Adipocyte (in vitro differentiated cells): Measurements from ENCODE around the gene MCRIP1.
"Not testable (repeated sequence)": the region's sequence is repeated elsewhere in the genome, so short reads cannot be mapped to it uniquely, and the experiment has no call there.

Source experiments
- DNase-seq: peaks from one replicate; pipeline ENCODE4 v3.0.0-alpha.2; 2015; ENCODE audit warnings: low read depth
- H3K27me3 ChIP-seq: replicated peaks from 2 replicates; pipeline ENCODE4 v1.7.0; 2013; ENCODE audit warnings: mild to moderate bottlenecking, low read length, moderate library complexity; ENCODE audit not compliant: control insufficient read depth, insufficient read depth
- H3K36me3 ChIP-seq: 2 replicates; pipeline ENCODE4 v1.7.0; 2013; ENCODE audit warnings: low read length, mild to moderate bottlenecking, moderate library complexity; ENCODE audit not compliant: control insufficient read depth, insufficient read depth, severe bottlenecking
- H3K4me1 ChIP-seq: 2 replicates; pipeline ENCODE4 v1.7.0; 2013; ENCODE audit warnings: mild to moderate bottlenecking, low read length, moderate library complexity; ENCODE audit not compliant: control insufficient read depth, insufficient read depth
- H3K4me3 ChIP-seq: 2 replicates; pipeline ENCODE4 v1.7.0; 2013; ENCODE audit warnings: mild to moderate bottlenecking, low read length, moderate library complexity
- H3K9ac ChIP-seq: 2 replicates; pipeline ENCODE4 v1.7.0; 2013; ENCODE audit warnings: mild to moderate bottlenecking, low read length, moderate library complexity
- H3K9me3 ChIP-seq: 2 replicates; pipeline ENCODE4 v1.7.0; 2013; ENCODE audit warnings: mild to moderate bottlenecking, low read length, moderate library complexity; ENCODE audit not compliant: control insufficient read depth

The MCRIP1 gene

DNA sequence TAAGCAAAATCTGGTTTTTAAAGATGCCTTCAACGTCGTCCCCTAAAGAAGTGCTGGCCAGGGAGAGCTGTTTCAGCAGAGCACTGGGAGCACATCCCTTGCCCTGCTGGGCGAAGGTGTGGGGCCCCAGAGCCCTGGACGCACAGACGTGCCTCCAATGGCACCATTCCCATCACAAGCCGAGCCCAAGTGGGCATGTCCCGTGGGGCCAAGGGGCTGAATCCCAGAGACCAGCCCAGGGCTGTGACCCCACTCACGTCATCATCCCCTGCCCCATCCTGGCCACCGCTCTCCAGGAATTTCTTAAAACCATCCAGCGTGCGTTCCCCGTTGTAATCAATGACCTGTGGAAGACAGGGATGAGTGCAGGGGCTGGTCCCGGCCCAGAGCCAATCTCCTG is 11.8 kb upstream of the MCRIP1 start:
- no peak for DNase-seq
- peaks cover 5% of the 10 kb centered on the region for H3K4me1 ChIP-seq
- no peak overlapping the region for H3K4me3 ChIP-seq
- H3K9me3 ChIP-seq: no peaks in the 10 kb centered on the region
- H3K9ac ChIP-seq: no peak overlapping the region
- no peaks in the 10 kb centered on the region for H3K27me3 ChIP-seq
- H3K36me3 ChIP-seq: peaks cover 71% of the 10 kb centered on the region

DNA sequence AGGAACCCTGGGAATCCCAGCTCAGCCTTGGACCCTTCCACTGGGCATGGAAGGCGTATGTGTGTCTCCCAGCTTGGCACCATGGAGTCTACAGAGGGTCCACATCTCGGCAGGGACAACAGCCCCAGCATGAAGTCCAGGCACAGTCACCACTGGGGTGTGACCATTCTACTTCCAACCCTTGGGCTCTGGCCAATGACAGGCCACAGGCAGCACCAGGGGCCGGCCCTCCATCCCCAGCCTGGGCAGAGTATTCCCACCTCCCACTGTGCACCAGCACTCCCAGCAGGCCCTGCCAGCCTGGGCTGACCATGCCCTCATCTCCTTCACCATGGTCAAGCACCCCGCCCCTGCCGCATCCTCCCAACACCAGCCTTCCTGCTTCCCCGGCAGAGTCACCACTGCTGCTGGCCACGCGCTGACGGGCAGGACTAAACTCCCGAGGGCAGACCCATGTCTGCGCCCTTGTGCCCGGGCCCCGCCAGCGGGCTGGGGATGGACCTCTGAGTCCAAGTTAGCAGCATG is 11.3 kb upstream of the MCRIP1 start:
- Histone ChIP-seq H3K27me3 (no peaks in the 10 kb centered on the region), H3K4me1 (peaks cover 5% of the 10 kb centered on the region), H3K9me3 (no peaks in the 10 kb centered on the region), H3K36me3 (peaks cover 66% of the 10 kb centered on the region), H3K9ac (no peak overlapping the region), H3K4me3 (no peak overlapping the region)
- DNase-seq: no peak

DNA sequence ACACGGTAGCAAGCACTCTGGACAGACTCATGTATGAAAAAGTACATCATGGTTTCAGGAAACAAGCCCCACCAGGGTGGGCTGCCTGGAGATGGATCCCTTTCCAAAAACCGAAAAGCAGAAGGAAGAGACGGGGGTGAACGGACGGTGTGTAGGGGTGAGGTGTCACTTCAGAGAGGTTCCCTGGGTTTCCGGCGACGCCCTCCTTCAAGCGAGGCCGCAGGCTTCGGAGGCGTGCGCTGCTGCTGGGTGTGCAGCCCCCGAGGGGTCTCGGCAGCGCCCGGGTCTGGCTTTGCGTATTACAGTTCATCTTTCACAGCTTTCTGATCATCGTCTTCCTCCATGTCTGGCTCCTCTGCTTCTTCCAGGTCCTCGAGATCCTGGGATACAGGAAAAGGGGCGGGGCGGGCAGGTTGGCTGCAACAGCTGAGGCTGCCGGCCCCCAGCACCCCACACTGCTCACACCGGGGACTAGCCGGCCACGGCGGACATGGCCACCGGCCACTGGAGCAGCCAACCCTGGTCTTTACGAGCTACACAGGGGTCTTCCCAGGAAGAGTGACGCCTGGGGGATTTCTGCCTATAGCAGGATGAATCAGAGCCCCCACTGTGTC is 10.7 kb upstream of the MCRIP1 start:
- no peak overlapping the region for H3K4me3 ChIP-seq
- DNase-seq: no peak
- no peaks in the 10 kb centered on the region for H3K27me3 ChIP-seq
- H3K36me3 ChIP-seq: peaks cover 62% of the 10 kb centered on the region
- H3K9me3 ChIP-seq: no peaks in the 10 kb centered on the region
- no peak overlapping the region for H3K9ac ChIP-seq
- H3K4me1 ChIP-seq: peaks cover 5% of the 10 kb centered on the region

DNA sequence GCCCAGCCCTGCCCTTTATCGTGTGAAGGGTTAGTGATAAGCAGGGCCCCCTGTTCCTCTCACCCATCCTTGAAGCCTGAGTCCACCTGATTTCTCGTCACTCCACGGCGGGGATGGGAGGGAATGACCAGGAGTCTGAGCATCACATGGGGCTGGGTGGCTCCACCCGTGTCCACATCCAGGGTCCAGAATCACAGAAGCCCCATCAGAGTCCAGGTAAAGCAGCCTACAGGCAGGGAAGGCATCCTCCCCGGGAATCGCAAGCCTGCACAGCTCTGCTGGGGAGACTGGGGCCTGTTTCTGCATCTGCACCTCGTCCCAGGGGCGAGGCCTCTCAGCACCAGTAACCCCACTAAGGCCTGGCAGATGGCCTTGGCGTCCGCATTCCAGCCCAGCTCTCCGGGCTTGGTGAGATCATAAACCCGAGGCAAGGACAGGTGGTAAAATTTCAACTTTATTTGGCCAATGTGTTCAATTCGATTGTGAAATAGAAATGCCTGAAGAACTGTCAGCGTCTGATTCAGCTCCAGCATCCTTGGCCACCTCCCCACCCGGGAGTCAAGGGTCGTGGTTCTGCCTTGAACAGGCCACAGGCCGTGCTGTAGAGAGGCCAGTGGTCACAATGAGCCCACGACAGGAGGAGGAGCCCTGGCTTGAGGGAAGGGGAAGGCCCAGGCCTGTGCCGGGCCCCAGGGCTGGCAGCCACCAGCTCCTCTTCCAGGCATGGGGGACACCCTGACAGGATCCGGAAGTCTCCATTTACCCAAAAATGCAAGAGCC is 9.8 kb upstream of the MCRIP1 start:
- Histone ChIP-seq H3K36me3 (peaks cover 57% of the 10 kb centered on the region), H3K9me3 (no peaks in the 10 kb centered on the region), H3K4me1 (peaks cover 5% of the 10 kb centered on the region), H3K9ac (peak overlapping the region; percentile 31), H3K4me3 (no peak overlapping the region), H3K27me3 (no peaks in the 10 kb centered on the region)
- no peak for DNase-seq

DNA sequence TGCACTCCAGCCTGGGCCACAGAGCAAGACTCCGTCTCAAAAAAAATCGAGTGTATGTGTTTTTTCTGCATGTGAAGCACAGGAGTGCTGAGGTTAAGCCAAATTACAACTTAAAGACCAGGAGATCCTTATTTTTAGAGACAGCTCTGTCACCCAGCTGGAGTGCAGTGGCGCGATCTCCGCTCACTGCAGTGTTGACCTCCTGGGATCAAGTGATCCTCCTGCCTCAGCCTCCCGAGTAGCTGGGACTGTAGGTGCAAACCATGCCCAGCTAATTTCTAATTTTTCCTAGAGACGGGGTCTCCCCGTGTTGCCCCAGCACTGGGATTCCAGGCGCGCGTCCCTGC is 9.3 kb upstream of the MCRIP1 start:
- Histone ChIP-seq H3K36me3 (peaks cover 52% of the 10 kb centered on the region), H3K4me3 (no peak overlapping the region), H3K27me3 (no peaks in the 10 kb centered on the region), H3K9me3 (no peaks in the 10 kb centered on the region), H3K9ac (no peak overlapping the region), H3K4me1 (peaks cover 5% of the 10 kb centered on the region)
- DNase-seq: no peak

DNA sequence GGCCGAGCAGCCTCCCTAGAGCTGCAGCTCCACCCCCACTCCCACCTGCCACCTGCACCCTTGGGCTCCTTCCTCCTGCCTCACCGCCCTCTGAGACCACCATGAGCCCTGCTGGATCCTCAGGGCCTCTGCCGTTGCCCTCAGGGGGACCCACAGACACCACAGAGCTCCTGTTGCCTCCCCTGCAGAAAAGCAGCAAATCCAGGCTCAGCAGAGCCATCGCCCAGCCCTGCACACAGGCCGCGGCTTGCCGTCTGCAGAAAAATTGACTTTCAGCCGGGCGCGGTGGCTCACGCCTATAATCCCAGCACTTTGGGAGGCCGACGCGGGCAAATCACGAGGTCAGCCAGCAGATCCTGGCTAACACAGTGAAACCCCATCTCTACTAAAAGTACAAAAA is 8.8 kb upstream of the MCRIP1 start:
- Histone ChIP-seq H3K27me3 (no peaks in the 10 kb centered on the region), H3K9ac (no peak overlapping the region), H3K9me3 (no peaks in the 10 kb centered on the region), H3K36me3 (peaks cover 48% of the 10 kb centered on the region), H3K4me1 (peaks cover 5% of the 10 kb centered on the region), H3K4me3 (no peak overlapping the region)
- no peak for DNase-seq

DNA sequence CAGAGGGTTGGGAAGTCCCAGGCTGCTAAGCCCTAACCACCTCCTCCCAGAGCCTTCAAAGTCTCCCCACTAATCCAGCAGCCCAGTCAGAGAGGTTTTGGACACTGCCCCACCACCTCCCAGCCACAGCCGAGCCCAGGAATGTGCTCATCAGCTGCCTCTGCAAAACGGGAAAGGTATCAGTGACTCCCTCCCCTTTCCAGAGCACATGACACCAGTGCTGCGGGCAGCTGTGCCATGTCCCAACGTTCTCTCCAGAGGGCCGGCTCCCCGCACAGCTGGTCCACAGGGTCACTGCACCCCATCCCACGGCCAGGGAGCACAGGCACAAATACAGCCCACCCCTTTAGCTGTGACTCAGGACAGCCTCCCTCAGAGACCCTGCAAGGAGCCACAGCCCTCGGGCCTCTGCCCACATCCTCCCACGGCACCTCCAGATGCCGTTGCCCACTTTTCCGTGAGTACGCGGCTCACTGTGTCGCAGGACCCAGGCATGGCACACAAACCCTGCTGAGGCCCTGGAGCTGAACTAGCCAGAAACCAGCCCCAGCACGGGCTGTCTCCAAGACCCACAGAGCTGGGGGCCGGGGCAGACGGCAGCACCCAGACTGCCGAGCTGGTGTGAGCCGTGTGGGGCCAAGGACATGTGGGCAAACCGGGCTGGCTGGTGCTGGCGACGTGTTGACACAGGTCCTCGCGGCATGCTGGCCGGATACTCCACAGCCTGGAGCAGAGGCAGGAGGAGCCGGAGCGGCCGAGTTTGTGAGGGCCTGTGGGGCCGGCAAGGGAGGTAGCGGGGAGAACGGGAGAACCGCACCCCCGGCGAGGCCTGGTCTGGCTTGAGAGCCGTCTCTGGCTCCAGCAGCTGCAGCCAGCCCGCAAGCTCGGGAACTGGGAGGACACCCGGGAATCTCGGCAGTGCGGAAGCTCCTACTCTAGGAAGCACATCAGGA is 8.0 kb upstream of the MCRIP1 start:
- Histone ChIP-seq H3K4me3 (no peak overlapping the region), H3K4me1 (peaks cover 5% of the 10 kb centered on the region), H3K9ac (no peak overlapping the region), H3K27me3 (no peaks in the 10 kb centered on the region), H3K9me3 (no peaks in the 10 kb centered on the region), H3K36me3 (peaks cover 40% of the 10 kb centered on the region)
- DNase-seq: no peak

DNA sequence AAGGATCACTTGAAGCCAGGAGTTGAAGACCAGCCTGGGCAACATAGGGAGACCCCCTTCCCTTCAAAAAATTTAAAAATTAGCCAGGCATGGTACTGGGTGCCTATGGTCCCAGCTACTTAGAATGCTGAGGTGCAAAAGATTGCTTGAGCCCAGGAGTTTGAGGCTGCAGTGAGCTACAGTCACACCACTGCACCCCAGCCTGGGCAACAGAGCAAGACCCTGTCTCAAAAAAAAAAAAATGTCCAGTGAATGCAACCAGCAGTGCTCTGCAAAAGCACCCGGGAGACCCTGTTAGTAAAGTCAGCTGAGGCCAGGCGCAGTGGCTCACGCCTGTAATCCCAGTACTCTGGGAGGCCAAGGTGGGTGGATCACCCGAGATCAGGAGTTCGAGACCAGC is 7.0 kb upstream of the MCRIP1 start:
- H3K4me1 ChIP-seq, DNase-seq, H3K9me3 ChIP-seq, H3K9ac ChIP-seq, H3K27me3 ChIP-seq, H3K4me3 ChIP-seq: not testable (repeated sequence)
- H3K36me3 ChIP-seq: peaks cover 29% of the 10 kb centered on the region

DNA sequence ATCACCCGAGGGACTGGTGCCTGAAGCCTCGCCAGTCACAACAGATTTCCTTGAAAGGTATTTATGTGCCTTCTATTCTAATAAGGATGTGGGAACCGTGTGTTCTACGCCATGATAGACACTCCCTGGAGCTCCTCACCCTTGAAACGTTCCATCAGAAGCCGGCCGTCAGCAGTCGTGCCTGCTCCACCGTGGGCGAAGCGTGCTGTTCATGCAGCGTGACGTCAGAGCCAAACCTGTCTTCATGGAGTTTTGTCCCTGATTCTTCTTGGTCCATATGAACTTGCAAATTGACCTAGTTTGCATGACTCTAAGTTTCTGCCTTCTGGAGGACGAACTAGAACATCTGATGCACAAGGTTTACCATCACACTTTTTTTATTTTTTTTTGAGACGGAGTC is 6.2 kb upstream of the MCRIP1 start:
- DNase-seq: no peak

DNA sequence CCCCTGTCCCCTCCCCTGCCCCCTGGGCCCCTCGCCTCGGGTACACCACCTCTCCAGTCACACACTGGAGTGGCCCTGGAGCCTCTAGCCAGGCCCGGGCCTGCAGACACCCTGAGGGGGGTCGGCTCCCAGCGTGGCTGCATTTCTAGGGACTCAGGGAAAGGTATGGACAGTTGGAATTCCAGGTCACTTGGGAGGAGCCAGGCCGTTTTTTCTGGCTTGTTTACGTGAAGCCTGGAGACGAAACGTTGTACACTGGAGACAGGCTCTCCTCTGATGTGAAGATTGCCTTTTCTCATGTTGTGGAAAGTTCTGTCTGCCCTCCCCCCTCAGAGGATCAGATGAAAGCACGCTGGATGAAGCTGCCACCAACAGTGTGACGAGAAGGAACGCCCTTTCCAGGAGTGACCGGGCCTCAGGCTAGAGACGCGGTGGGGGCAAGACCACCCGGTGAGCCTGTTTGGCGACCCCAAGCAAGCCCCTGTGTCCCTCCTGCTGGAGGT is 5.7 kb upstream of the MCRIP1 start:
- H3K27me3 ChIP-seq: no peaks in the 10 kb centered on the region
- no peak for DNase-seq
- H3K36me3 ChIP-seq: peaks cover 17% of the 10 kb centered on the region
- peaks cover 7% of the 10 kb centered on the region for H3K4me1 ChIP-seq
- H3K4me3 ChIP-seq: no peak overlapping the region
- no peak overlapping the region for H3K9ac ChIP-seq
- no peaks in the 10 kb centered on the region for H3K9me3 ChIP-seq

More for the DNA sequence above, 6.2 kb upstream of the MCRIP1 start:
- no peak overlapping the region for H3K4me3 ChIP-seq
- H3K9me3 ChIP-seq: no peaks in the 10 kb centered on the region
- no peak overlapping the region for H3K9ac ChIP-seq
- peaks cover 5% of the 10 kb centered on the region for H3K4me1 ChIP-seq
- no peaks in the 10 kb centered on the region for H3K27me3 ChIP-seq
- H3K36me3 ChIP-seq: peaks cover 22% of the 10 kb centered on the region

DNA sequence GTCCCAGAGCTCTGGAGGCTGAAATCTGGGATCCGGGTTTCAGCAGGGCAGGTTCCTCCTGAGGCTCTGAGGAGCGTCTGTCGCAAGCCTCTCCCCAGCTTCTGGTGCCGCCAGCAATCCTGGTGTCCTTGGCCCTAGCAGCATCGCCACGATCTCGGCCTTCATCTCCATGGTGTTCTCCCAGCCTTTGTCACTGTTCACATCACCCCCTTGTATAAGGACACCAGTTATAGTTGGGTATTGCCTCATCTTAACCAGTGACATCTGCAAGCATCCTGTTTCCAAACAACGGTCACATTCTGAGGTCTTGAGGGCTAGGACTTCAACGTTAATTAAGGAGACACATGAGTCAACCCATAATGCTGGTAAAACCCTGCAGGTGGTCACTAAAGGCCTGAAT is 4.5 kb upstream of the MCRIP1 start:
- no peak for DNase-seq
- H3K4me1 ChIP-seq: peaks cover 7% of the 10 kb centered on the region
- no peaks in the 10 kb centered on the region for H3K27me3 ChIP-seq
- no peak overlapping the region for H3K4me3 ChIP-seq
- H3K36me3 ChIP-seq: peaks cover 5% of the 10 kb centered on the region
- no peak overlapping the region for H3K9ac ChIP-seq
- H3K9me3 ChIP-seq: no peaks in the 10 kb centered on the region
